ENCODE measurements around the gene NPTX1. TPM values are rescaled to one million over a fixed set of nuclear protein-coding genes. Genes with fewer than 3 reads are reported as not detected.

NPTX1 gene
- total and polyA plus RNA-seq, 2 of the 13 experiments (the other 11 are each of a cell fraction or from before 2014, with no cell fraction given) = 0.01 TPM; not detected in 1

DNA sequence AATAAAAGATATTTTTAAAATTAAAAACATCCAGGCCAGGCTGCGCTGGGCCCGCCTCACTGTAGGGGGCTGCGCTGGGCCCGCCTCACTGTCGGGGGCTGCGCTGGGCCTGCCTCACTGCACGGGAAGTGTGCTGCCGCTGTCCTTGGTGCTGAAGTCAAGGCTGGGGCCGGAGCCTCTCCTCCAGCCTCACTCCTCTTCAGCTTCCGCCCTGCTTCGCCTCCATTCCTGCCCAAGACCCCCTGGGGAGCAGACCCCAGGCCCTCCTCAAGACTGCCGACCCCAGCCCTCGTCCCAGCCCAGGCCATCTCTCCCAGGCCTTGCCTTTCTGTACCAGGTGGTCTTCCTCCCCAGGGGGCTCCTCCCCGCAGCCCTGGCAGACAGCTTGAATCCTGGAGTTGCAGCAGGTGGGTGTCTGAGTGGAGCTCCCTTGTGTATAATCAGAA, 35.3 kb downstream of the NPTX1 start (continued):
- TF ChIP-seq NFIC (IDR thresholded peaks at IDR 0.05; ENCODE audit: low read length) (no peak), ATM (IDR thresholded peaks at IDR 0.05; ENCODE audit: borderline replicate concordance) (no peak), ZNF17 (CRISPR knock-in tag; IDR thresholded peaks at IDR 0.05) (no peak), NFAT5 (CRISPR knock-in tag; IDR thresholded peaks at IDR 0.05) (peak; percentile 81; the same call in 1 of the 2 replicates), ZNF30 (CRISPR knock-in tag; IDR thresholded peaks at IDR 0.05) (no peak), RAD51 (IDR thresholded peaks at IDR 0.05; ENCODE audit: borderline replicate concordance) (no peak), ZFP36L1 (CRISPR knock-in tag; IDR thresholded peaks at IDR 0.05) (peak; percentile 81; the same call in 1 of the 2 replicates), TGIF2 (CRISPR knock-in tag; IDR thresholded peaks at IDR 0.05) (peak; percentile 93), SETDB1 (CRISPR knock-in tag; IDR thresholded peaks at IDR 0.05; ENCODE audit: borderline replicate concordance) (no peak), ZFP1 (CRISPR knock-in tag; IDR thresholded peaks at IDR 0.05) (0 out of 2 replicates have a peak, but pooled peaks have one; percentile 60), KDM6A (CRISPR knock-in tag; IDR thresholded peaks at IDR 0.05; ENCODE audit: low read depth) (no peak), ZNF746 (CRISPR knock-in tag; IDR thresholded peaks at IDR 0.05) (no peak; the same call in 1 of the 2 replicates), CEBPB (IDR thresholded peaks at IDR 0.05; ENCODE audit: borderline replicate concordance, low read depth, low read length) (no peak), ZNF773 (CRISPR knock-in tag; IDR thresholded peaks at IDR 0.05; ENCODE audit: borderline replicate concordance) (peak; percentile 98; the same call in 1 of the 2 replicates), MEIS1 (CRISPR knock-in tag; IDR thresholded peaks at IDR 0.05; ENCODE audit: borderline replicate concordance) (no peak; the same call in 1 of the 2 replicates), NFE2L1 (CRISPR knock-in tag; IDR thresholded peaks at IDR 0.05; ENCODE audit: borderline replicate concordance) (no peak; the same call in 1 of the 2 replicates), WIZ (CRISPR knock-in tag; IDR thresholded peaks at IDR 0.05) (peak; percentile 97), ZSCAN22 (CRISPR knock-in tag; IDR thresholded peaks at IDR 0.05) (no peak), FOSL2 (CRISPR knock-in tag; IDR thresholded peaks at IDR 0.05) (peak; percentile 70)
- TF ChIP-seq, protein P1, sequence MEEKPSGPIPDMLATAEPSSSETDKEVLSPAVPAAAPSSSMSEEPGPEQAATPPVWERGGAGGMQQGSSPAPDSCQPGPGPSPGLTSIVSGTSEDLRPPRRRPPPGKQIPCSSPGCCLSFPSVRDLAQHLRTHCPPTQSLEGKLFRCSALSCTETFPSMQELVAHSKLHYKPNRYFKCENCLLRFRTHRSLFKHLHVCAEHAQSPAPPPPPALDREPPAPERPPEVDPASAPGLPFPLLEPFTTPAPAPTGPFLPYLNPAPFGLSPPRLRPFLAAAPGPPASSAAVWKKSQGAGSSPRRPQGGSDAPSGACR (CRISPR knock-in tag; IDR thresholded peaks at IDR 0.05) = no peak; the same call in 1 of the 2 replicates
- TF ChIP-seq, protein P2, sequence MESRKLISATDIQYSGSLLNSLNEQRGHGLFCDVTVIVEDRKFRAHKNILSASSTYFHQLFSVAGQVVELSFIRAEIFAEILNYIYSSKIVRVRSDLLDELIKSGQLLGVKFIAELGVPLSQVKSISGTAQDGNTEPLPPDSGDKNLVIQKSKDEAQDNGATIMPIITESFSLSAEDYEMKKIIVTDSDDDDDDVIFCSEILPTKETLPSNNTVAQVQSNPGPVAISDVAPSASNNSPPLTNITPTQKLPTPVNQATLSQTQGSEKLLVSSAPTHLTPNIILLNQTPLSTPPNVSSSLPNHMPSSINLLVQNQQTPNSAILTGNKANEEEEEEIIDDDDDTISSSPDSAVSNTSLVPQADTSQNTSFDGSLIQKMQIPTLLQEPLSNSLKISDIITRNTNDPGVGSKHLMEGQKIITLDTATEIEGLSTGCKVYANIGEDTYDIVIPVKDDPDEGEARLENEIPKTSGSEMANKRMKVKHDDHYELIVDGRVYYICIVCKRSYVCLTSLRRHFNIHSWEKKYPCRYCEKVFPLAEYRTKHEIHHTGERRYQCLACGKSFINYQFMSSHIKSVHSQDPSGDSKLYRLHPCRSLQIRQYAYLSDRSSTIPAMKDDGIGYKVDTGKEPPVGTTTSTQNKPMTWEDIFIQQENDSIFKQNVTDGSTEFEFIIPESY (CRISPR knock-in tag; IDR thresholded peaks at IDR 0.05) = peak; percentile 13; the same call in 1 of the 2 replicates
